Sigmoid colon (tissue), 4 donors: ENCODE data around the gene CDC42BPB.

Experiments
- POLR2A ChIP-seq, 2 donors: fragments of 450-650 bp; IDR thresholded peaks; one replicate each; pipeline ENCODE4 v1.6.1; 2016; ENCODE audit warnings: antibody characterized with exemption in 2 of 2, mild to moderate bottlenecking in 2 of 2, moderate library complexity in 2 of 2
- POLR2AphosphoS5 ChIP-seq, 4 donors: sonication (generic); formaldehyde crosslinking; IDR thresholded peaks; one replicate each; pipeline ENCODE4 v1.6.1; 2017; ENCODE audit warnings: antibody characterized with exemption in 4 of 4
- TF ChIP-seq, protein P1 (sequence below), 4 experiments: fragments of 450-650 bp in 3 of 4; fragments of 200-600 bp in 1 of 4; IDR thresholded peaks; one replicate each; pipeline ENCODE4 v1.5.1; 2016 to 2019; ENCODE audit warnings: antibody characterized with exemption in 4 of 4, mild to moderate bottlenecking in 3 of 4, moderate library complexity in 2 of 4

DNA sequence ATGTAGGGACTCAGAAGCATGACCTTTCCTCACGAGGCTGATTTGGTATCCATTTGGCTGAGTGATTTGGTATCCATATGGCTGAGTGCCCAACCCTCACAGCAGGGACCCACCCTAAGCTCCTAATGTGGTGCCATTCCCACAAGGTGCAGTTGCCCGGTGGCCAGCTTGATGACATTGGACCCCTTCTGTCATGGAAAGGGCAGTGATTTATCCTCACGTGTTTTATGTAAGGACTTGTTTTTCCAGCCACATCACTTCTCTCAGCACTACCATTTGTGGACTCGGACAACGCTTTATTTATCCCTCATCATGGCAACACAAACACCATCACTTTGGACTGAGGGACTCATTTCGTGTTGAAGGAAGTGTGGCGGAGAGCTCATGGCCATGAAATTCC lies 8.5 kb upstream of the CDC42BPB start:
- TF ChIP-seq, protein P1, sequence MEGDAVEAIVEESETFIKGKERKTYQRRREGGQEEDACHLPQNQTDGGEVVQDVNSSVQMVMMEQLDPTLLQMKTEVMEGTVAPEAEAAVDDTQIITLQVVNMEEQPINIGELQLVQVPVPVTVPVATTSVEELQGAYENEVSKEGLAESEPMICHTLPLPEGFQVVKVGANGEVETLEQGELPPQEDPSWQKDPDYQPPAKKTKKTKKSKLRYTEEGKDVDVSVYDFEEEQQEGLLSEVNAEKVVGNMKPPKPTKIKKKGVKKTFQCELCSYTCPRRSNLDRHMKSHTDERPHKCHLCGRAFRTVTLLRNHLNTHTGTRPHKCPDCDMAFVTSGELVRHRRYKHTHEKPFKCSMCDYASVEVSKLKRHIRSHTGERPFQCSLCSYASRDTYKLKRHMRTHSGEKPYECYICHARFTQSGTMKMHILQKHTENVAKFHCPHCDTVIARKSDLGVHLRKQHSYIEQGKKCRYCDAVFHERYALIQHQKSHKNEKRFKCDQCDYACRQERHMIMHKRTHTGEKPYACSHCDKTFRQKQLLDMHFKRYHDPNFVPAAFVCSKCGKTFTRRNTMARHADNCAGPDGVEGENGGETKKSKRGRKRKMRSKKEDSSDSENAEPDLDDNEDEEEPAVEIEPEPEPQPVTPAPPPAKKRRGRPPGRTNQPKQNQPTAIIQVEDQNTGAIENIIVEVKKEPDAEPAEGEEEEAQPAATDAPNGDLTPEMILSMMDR (IDR thresholded peaks at IDR 0.05) = no peak
- no peak for TF ChIP-seq POLR2A (IDR thresholded peaks at IDR 0.05)
- no peak for TF ChIP-seq POLR2AphosphoS5 (IDR thresholded peaks at IDR 0.05)
